Stimulated activated CD4-positive, alpha-beta T cell treated with anti-CD3 and anti-CD28 coated beads, Interleukin-2, amount 100 ng/mL, for 4 hours (primary cell): ENCODE data around the gene GJB4.
A peak's percentile ranks its signal among the peaks of the same experiment; 100 is the strongest.
"Not testable (repeated sequence)": the region's sequence is repeated elsewhere in the genome, so short reads cannot be mapped to it uniquely, and the experiment has no call there.

Experiments
- DNase-seq: peaks from one replicate; pipeline ENCODE4 v3.0.0-alpha.2; 2020; ENCODE audit warnings: low read depth

The GJB4 gene

GRCh38 chr1:34759503-34760357, at the start of gene GJB4:
GJB4 (plus strand) TSS chr1:34759740; CDS start chr1:34761255, 1,515 bp downstream.
- no peak for DNase-seq

GRCh38 chr1:34710812-34711211, 48.7 kb upstream of the GJB4 start:
- DNase-seq, result no peak

GRCh38 chr1:34711485-34711884, 48.1 kb upstream of the GJB4 start:
- DNase-seq, result no peak

- no peak for DNase-seq
Observed at GRCh38 chr1:34712007-34712688, 47.4 kb upstream of the GJB4 start.

GRCh38 chr1:34713443-34713842, 46.1 kb upstream of the GJB4 start:
- no peak for DNase-seq

- DNase-seq, result no peak
Observed at GRCh38 chr1:34714386-34714785, 45.2 kb upstream of the GJB4 start.

GRCh38 chr1:34715139-34715538, 44.4 kb upstream of the GJB4 start:
- DNase-seq, result no peak

GRCh38 chr1:34721241-34721640, 38.3 kb upstream of the GJB4 start:
- no peak for DNase-seq

- DNase-seq, result no peak
Observed at GRCh38 chr1:34721646-34722355, 37.7 kb upstream of the GJB4 start.

GRCh38 chr1:34726861-34727260, 32.7 kb upstream of the GJB4 start:
- no peak for DNase-seq

- no peak for DNase-seq
Observed at GRCh38 chr1:34730485-34730884, 29.1 kb upstream of the GJB4 start.

- not testable (repeated sequence) for DNase-seq
Observed at GRCh38 chr1:34732831-34733230, 26.7 kb upstream of the GJB4 start.

GRCh38 chr1:34736692-34737091, 22.8 kb upstream of the GJB4 start:
- DNase-seq, result no peak

GRCh38 chr1:34737236-34737635, 22.3 kb upstream of the GJB4 start:
- not testable (repeated sequence) for DNase-seq

- no peak for DNase-seq
Observed at GRCh38 chr1:34739613-34740012, 19.9 kb upstream of the GJB4 start.

GRCh38 chr1:34740161-34740868, 19.2 kb upstream of the GJB4 start:
- no peak for DNase-seq

- peak; percentile 57 for DNase-seq
Observed at GRCh38 chr1:34742667-34743270, 16.8 kb upstream of the GJB4 start.

- no peak for DNase-seq
Observed at GRCh38 chr1:34743775-34744174, 15.8 kb upstream of the GJB4 start.

- DNase-seq, result no peak
Observed at GRCh38 chr1:34744851-34745250, 14.7 kb upstream of the GJB4 start.

- no peak for DNase-seq
Observed at GRCh38 chr1:34745666-34746065, 13.9 kb upstream of the GJB4 start.

- no peak for DNase-seq
Observed at GRCh38 chr1:34746101-34746500, 13.4 kb upstream of the GJB4 start.
